ENCODE data around the gene ATP6V1A.

ATP6V1A gene

DNA sequence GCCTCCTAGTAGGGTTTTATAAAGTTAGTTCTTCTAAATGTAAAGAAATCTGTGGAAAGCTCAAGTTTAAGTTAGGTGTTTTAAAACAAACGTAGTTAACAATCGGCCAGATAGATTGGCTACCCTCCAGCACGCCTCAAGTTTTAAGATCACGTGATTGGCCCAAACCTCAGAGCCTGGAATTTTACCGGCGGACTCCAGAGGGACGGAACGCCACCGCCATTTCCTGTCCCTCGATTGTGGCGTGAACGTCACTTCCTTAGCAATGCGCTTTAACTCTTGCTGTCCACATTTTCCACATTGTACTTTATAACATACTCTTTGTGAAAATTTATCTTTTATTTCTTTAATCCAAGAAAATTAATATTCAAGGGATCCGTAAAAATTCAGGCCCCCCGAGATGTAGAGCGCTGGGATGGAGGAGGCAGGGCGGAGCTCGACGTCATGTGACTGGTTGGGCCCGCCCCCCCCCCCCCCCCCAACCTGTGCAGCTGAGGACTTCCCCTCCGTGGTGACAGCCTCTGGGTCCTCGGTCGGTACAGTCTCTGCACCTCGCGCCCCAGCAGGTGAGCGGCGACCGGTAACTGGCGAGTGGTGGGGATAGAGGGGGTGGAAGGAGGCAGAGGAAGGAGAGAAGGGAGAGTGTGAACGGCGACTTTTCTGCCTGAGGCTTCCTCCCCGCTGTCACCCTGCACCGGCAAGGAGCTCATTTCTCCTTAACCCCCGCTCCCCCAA is at the start of gene ATP6V1A:
Gene ATP6V1A, plus strand, starts transcription at position 488 of the 735 bp plus-strand sequence. CDS start 31,719 bp downstream, outside the sequence.
- DNase-seq, result peak; percentile 92

DNA sequence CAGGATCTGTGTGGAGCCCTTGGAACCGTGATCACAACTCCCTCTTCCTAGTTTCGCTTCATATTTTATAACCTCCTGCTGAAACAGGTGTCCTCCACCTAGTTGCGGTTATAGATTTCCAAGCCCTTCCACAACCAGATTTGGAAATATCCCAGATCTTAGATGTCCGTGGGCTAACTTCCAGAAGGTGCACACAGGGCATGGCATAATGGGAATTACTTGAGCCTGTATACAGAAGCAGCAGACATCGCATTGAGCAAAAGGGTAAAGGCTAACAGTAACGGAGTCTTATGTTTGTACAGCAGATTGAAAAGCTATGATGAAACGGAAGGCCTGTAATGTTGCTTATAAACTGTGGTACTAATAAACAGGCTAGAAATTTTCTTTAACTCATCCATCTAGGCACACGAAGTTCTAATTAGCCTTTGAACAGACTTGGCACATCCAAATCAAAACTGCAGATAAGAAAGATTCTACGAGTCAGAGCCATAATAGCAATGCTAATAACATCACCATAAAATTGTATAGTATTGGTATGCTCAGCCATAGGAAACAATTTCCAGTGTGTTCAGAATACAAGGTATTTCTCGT is 49.2 kb upstream of the ATP6V1A start:
- no peak for DNase-seq

DNA sequence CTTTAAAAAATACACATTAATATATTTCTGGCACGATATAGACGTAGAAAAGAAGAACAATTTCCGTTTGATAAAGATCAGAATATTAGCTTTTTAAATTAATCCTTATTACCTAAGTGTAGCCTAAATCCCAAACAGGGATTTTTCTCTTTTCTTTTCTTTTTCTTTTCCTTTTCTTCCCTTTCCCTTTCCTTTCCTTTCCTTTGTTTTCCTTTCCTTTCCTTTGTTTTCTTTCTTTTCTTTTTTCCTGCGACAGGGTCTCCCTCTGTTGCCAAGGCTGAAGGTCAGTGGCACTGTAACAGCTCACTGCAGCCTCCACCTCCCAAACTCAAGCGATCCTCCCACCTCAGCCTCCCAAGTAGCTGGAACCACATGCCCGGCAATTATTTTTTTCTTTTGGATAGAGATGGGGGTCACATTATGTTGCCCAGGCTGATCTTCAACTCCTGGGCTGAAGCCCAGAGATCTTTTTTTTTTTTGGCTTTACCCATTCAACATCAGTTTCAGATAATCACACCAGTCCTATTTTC is 48.6 kb upstream of the ATP6V1A start:
- DNase-seq, result no peak

DNA sequence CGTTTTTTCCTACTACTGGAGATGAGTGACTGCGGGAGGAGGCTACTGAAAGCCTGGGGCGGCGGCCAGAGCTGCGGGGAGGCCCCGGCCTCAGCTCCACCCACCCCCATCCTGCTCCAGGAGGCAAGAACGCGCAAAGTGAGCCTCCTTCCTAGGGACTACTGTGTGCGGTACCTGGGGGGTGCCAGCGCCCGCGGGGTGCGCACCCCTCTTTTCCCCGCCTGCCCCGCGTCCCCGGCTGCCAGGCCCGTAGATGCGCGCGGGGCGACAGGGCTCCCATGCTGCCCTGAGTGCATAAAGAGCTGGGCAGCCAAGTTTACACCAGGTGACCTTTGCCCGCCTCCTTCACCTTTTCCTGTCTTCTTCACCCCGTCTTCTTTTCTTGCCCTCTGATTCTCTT is 47.9 kb upstream of the ATP6V1A start:
- no peak for DNase-seq

DNA sequence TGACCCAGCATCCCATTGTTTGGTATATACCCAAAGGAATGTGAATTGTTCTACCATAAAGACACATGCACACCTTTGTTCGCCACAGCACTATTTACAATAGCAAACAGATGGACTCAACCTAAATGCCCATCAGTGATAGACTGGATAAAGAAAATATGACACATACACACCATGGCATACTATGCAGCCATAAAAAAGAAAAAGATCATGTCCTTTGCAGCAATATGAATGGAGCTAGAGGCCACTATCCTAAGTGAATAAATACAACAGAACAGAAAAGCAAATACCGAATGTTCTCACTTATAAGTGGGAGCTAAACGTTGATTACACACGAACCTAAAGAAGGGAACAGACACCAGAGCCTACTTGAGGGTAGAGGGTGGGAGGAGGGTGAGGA is 39.0 kb upstream of the ATP6V1A start:
- no peak for DNase-seq

DNA sequence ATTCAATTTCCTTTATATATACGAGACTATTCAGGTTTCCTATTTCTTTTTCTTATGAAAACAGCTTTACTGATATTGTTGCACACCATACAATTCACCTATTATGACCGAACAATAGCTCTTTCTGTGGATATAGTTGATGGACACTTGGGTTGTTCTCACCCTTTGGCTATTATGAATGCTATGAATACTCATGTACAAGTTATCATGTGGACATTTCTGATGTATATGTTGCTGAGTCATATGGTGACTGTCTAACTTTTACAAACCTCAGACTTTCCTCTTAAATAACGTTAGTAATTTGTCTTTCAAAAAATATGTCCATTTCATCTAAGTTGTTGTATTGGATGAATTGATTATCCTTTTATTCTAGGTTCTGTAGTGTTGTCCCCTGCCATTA is 34.7 kb upstream of the ATP6V1A start:
- no peak for DNase-seq

DNA sequence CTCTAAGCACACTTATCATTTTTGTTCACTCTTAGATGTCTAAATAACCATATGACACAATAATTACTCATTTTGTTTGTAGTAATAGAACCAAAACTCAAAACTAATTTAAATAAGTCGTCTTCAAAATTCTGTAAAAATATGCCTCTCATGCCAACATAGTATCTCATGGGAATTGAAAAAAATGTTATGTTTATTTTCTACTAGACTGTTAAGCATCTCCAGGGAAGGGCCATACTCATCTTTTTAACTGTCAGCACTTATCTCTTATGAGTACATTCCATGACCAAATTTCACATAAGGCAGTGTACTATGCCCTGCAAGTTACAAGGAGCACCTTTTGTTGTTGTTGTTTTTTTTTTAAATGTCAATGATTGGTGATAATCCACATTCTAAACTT is 32.1 kb upstream of the ATP6V1A start:
- DNase-seq, result no peak

DNA sequence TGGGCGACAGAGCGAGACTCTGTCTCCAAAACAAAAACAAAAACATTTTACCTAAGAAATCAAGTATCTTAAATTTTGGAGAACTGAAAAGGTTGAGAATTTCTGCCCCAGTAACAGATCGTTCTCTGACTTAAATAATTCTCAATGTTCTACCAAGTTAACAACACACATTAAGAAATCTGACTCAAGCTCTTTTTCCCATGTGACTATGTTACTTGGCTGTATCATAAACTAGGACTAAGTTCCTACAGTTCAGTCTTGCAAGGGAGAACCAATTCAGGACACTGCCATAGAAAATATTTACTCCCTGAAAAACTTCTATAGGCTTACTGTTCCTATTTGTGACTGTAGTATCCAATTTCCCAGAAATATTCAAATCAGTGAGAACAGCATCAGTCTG is 29.5 kb upstream of the ATP6V1A start:
- DNase-seq, result no peak

DNA sequence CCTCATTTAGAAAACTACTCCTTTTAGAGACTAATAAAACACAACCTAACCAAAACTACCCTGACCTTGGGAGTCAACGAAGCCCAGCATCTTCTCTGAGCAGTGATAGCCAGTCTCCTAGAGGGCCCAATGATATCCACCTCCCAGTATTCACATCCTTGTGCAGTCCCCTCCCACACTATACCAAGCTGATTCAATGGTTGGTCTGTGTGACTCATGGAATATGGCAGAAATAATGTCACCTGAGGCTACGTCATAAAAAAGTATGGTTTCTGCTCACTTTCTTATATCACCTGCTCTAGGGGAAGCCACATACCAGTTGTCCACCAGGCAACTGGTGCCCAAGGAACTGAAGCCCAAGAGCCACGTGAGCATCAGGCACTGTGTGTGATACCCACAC is 29.0 kb upstream of the ATP6V1A start:
- no peak for DNase-seq

DNA sequence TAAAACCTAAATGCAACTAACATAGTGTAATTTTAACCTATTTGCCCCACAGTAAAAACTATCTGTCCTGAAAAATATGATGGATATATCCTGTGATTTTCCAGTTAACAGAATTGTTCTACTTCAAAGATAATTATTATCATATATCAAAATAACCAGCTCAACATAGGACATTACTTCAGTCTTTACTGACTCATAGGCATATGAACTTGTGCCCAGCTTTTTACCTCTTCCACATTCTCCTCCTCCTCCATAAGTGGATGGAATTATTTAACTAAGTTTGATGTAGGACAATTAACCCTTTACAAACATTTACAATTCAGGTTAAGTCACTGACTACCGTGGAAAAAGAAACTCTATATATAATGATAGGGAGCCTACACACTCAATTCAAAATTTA is 27.5 kb upstream of the ATP6V1A start:
- DNase-seq, result no peak

DNA sequence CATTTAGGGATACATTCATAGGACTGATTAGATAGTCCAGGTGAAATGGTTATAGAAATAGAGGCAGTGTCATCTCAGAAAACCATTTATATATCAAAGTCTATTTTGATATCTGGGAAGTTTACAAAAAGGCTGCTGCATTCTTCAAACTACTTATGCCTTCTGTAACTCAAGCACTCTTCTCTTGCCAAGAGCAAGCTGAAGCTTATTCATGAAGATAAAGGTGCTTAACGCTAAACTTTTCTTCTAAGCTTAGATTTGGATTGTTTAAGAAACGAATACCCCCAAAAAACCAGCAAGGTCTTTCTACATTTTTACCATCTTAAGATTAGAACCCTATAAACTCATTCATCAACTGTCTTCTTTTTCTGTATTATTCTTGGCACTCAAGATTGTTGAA is 27.1 kb upstream of the ATP6V1A start:
- no peak for DNase-seq

DNA sequence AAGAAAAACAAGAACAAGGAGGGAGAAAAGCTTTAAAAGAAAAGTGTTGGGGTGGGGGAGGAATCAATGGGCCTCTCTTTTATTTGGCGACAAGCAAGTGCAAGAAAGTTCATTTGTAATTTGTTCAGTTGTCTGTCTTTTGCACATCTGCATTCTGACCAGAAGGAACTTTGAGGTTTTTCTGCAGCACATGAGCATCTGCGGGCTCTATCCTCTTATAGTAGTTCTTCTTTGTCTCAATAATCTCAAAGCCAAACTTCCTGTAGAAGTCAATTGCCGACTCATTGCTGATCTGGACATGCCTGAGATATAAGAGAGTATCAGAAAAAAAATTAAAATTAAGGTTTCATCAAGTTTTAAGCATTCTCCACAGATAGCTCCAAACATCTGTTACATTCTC is 25.2 kb upstream of the ATP6V1A start:
- DNase-seq, result no peak

DNA sequence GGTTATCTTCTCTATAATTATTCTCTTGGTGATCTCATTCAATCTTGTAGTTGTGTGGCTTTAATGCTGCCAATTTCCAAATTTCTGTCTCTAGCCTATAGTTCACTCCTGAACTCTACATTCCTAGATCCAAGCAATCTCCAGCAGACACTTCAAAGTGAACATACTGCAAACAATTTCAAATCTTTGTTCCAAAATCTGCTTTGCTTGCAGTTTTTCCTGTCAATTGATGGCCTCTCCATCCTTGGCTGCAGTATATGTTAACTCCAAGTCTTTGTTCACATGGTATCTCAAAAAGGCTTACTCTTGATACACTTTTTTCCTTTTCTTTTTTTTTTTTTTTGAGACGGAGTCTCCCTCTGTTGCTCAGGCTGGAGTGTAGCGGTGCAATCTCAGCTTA is 18.2 kb upstream of the ATP6V1A start:
- DNase-seq, result no peak

DNA sequence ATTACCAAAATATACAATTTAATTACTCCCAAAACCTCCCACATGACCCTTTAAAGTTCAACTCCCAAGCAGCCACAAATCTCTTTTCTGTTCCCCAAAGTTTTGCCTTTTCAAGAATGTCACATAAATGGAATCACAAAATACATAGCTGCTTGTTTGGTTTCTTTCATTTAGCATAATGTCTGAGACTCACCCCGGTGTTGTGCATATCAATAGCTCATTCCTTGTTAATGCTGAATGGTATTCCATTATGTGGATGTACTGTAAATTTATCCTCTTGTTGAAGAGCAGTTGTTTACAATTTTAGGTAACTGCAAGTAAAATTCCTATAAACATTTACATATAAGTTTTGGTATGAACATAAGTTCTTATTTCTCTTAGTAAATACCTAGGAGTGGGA is 16.3 kb upstream of the ATP6V1A start:
- no peak for DNase-seq

DNA sequence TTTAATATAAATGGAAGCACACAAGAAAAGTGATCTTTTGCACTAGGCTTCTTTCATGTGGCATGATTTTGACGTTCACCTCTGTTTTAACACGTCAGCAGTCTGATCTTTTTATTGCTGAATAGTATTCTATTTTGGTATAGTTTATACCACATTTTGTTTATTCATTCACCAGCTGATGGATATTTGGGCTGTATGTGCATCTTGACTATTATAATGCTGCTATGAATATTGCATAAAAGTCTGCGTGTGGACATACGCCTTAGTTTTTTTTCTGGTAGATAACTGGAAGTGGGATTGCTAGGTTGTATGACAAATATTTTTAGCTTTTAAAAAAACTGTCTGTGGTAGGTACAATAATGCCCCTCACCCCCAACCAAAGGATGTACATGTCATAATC is 15.1 kb upstream of the ATP6V1A start:
- no peak for DNase-seq

DNA sequence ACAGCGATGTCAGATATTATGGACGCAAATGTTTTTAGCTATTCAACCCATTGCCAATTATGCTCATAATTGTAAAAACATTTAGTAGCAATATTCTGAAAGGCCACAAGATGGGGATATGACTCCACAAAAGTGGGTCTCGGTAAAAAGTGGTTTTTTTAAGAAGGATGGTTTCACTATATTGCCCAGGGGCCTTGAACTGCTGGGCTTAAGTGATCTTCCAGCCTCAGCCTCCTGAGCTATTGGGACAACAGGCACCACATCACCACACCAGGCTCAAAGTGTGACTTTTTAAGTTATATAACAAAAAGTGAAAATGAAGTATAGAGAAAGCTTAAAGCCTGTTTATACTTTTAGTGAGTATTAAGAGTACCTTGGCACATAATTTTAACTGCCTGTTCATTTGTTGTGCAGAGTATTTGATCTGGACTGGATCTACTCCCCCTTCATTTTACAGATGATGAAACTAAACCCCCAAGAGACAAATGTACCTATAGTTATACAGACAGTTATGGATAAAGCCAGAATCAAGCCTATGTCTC is 10.2 kb upstream of the ATP6V1A start:
- peak; percentile 43 for DNase-seq

DNA sequence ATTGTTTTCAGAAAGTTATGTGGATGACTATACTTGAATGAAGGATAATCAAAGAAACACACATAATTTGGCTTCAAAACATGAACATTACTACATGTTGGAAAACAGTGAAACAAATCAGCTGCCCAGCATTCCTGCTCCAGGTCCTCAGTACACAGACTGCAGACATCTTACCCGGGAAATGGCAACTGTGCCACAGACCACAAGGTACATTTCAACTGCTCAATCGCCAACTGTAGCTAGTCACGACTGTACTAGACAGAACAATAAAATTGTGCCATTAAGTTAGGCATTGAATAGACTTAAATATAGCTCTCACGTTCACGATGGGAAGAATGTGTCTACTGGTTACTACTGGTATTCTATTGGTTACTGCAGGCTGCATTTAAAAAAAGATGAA is 5.7 kb upstream of the ATP6V1A start:
- no peak for DNase-seq

DNA sequence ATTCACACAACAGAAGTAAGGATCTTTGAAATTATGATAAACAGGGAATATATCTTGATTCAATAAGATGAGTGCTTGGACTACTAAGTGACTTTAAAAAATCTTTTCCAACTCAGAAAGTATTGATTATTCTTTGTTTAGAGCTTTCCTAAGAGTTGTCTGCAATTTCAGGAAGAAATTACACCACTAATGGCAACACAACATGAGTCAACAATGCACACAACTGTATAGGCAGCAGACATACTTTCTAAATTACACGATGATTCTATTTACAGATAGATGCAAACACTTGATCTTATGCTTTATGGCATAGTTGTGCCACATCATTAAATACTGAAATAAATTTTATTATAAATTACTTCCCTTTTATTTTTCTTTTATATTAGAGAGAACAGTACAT is 5.2 kb upstream of the ATP6V1A start:
- DNase-seq, result no peak

DNA sequence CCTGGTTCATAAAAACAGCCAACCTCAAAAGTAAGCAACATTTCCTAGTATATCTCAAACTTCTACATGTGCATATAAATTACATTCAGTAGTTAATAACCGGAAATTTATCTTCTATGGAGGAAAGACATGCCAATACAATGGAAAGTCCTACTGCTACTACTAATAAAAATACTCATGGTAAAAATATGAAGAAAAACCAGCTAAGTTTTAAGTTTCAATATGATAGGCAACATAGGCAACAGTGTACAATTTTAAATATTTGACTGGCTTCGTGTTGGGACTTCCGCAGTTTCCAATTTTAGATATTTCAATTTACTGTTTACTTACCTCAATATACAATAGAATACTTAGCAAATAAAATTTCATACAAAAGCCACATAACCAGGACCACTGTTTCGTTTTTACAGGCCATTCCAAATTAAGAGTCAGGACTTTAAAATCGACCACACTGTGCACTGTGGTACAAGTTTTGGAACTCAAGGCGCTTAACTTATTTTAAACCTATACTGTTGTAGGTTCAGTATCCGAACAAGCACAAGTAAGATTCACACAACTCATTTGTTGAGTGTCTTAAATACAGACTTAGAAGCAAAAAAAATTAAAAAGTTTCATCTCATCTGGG is 3.7 kb upstream of the ATP6V1A start:
- no peak for DNase-seq

DNA sequence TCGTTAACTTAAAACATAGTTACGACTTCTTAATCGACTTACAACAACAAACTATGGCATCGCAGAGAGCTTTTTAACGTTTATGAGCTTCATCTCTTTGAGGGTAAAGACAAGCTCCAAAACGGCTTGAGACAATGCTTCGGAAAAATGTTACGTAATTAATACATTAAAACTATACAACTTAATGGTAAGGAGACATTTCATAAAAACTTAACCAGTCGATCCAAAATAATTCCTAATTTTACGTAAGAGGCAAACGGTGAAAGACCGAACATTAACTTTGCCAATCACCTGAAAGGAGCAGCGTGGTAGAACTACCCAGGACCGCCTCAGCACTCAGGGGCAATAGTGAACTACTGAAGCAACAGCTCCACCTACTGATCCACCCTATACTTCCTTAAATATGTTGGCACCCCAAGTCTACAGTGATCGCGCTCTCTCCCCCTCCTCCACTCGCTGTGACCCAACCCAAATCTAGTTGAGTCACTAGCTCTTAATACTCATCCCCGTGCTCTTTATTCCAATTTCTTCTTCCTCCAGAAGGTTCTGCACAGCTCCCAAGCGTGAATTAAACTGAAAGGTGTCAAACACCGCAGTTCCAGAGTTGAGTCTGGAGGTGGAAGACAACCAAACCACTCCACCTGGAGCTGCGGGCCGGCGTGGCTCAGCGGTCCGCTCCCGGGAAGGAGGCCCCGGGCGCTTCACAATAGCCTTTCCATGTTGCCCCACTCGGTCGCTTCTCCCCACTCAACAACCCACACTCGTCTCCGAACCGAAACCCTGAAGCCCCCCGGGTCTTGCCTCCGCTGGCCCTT is 1.7 kb upstream of the ATP6V1A start:
- peak; percentile 61 for DNase-seq

DNA sequence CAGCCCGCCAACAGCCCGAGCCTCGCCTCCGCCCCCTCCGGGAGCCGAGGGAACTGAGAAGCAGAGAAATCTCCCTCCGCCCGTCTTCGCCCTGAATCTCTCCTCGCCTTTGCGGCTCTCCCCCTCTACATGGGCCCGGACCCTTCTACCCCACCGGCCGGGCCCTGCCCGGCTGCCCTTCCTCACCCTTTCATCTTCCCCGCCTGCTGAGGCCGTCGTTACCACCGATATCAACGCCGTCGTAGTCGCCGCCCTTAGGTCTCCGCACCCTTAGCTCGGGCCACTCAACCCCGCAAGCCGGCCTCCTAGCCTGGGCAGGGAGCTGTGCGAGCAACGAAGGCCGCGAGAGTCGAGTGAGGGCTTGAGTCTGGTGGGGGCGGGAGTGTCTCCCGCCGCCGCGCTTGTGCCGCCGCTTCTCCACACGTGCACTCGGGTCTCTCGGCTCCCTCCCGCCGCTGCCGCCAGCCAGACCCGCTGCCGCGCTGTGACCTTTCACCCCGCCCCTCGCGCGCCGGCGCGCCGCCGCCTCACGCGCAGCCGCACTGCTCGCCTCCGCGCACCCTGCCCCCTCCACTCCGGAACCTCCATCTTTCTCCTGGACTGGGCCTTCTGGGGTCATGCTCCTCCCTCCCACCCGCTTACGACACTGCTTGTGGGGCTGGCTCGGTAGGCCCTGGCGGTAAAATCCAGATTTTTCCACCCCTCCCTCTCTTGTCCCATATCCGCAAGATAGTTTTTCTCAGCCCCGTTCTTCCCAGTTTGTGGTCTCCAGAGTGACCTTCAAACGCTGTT is 883 bp upstream of the ATP6V1A start, which contains the start of gene NAA50:
Gene NAA50, minus strand, starts transcription at position 494 of the 792 bp plus-strand sequence. Its CDS starts 300 bp downstream, at position 194.
- DNase-seq, result peak; percentile 91

All from NCI-H1105 (cell line).